Measurements from ENCODE around the gene ITGA7. TPM values are rescaled to one million over a fixed set of nuclear protein-coding genes. Genes with fewer than 3 reads are reported as not detected.

The ITGA7 gene
- total RNA-seq, 1 donor from 2014 or later = 39.2 TPM

GRCh38 chr12:55636853-55637252, 70.9 kb downstream of the ITGA7 start, which contains the start of gene OR10P1:
Gene OR10P1, plus strand, starts transcription at chr12:55636892. Its CDS starts 0 bp downstream, at chr12:55636892.
- Mint-ChIP-seq H3K36me3 (no peaks in the 10 kb centered on the region), H3K4me3 (no peak within 1 kb of the TSS), H3K9me3 (no peaks in the 10 kb centered on the region), H3K4me1 (ENCODE audit: unreplicated experiment) (no peaks in the 10 kb centered on the region), H3K27me3 (peaks cover 35% of the 10 kb centered on the region), H3K27ac (no peak within 1 kb of the TSS)
- DNase-seq (ENCODE audit: extremely low spot score, unreplicated experiment) = no peak
- no peak for TF ChIP-seq CTCF (conservative IDR thresholded peaks at IDR 0.05)

- H3K9me3 Mint-ChIP-seq = no peaks in the 10 kb centered on the region
- no peaks in the 10 kb centered on the region for H3K4me1 Mint-ChIP-seq (ENCODE audit: unreplicated experiment)
- H3K4me3 Mint-ChIP-seq = no peak overlapping the region
- no peak for DNase-seq (ENCODE audit: extremely low spot score, unreplicated experiment)
- H3K27me3 Mint-ChIP-seq = peaks cover 30% of the 10 kb centered on the region
- H3K27ac Mint-ChIP-seq = no peak overlapping the region
- no peak for TF ChIP-seq CTCF (conservative IDR thresholded peaks at IDR 0.05)
- H3K36me3 Mint-ChIP-seq = no peaks in the 10 kb centered on the region
Observed at GRCh38 chr12:55636116-55636655, 71.5 kb downstream of the ITGA7 start.

Other genes with a start within 250 kb of the ITGA7 start
- not detected in 2 replicates for gene OR6C70, start 237.8 kb downstream of the ITGA7 start, total RNA-seq (ENCODE audit: low replicate concordance)
- not detected in 2 replicates for gene OR6C68, start 215.5 kb downstream of the ITGA7 start, total RNA-seq (ENCODE audit: low replicate concordance)
- gene OR6C4, start 158.3 kb downstream of the ITGA7 start, total RNA-seq (ENCODE audit: low replicate concordance) = not detected in 2 replicates
- gene OR2AP1, start 135.4 kb downstream of the ITGA7 start, total RNA-seq (ENCODE audit: low replicate concordance) = not detected in 2 replicates
- gene OR10P1, start 71.0 kb downstream of the ITGA7 start, total RNA-seq (ENCODE audit: low replicate concordance) = not detected in 2 replicates
- gene BLOC1S1, start 8.1 kb upstream of the ITGA7 start, total RNA-seq (ENCODE audit: low replicate concordance) = 89.9 and 98.6 TPM in 2 replicates
- gene RDH5, start 12.5 kb upstream of the ITGA7 start, total RNA-seq (ENCODE audit: low replicate concordance) = 7.4 and 14.1 TPM in 2 replicates
- 525 and 567 TPM in 2 replicates for gene CD63, start 21.1 kb upstream of the ITGA7 start, total RNA-seq (ENCODE audit: low replicate concordance)
- gene GDF11, start 35.2 kb upstream of the ITGA7 start, total RNA-seq (ENCODE audit: low replicate concordance) = 11.8 and 40.1 TPM in 2 replicates
- 51.4 and 75.9 TPM in 2 replicates for gene SARNP, start 109.8 kb upstream of the ITGA7 start, total RNA-seq (ENCODE audit: low replicate concordance)
- 50.9 and 76.1 TPM in 2 replicates for gene ORMDL2, start 110.1 kb upstream of the ITGA7 start, total RNA-seq (ENCODE audit: low replicate concordance)
- gene DNAJC14, start 121.7 kb upstream of the ITGA7 start, total RNA-seq (ENCODE audit: low replicate concordance) = 30.0 and 34.6 TPM in 2 replicates
- 0.38 and 0.48 TPM in 2 replicates for gene MMP19, start 135.0 kb upstream of the ITGA7 start, total RNA-seq (ENCODE audit: low replicate concordance)
- gene PYM1, start 220.0 kb upstream of the ITGA7 start, total RNA-seq (ENCODE audit: low replicate concordance) = 28.0 and 33.7 TPM in 2 replicates
- 28.6 and 46.6 TPM in 2 replicates for gene DGKA, start 223.3 kb upstream of the ITGA7 start, total RNA-seq (ENCODE audit: low replicate concordance)